Activated T-helper 9 cell treated with anti-CD3 and anti-CD28 coated beads, Interleukin-2, amount 50 U/mL, for 16 hours (primary cell): Measurements from ENCODE around the gene PTPN12.
"Not testable (repeated sequence)": the region's sequence is repeated elsewhere in the genome, so short reads cannot be mapped to it uniquely, and the experiment has no call there.

ENCODE experiments used
- DNase-seq: peaks from one replicate; pipeline ENCODE4 v3.0.0-alpha.2; 2020; ENCODE audit warnings: low read depth

Gene PTPN12

DNA sequence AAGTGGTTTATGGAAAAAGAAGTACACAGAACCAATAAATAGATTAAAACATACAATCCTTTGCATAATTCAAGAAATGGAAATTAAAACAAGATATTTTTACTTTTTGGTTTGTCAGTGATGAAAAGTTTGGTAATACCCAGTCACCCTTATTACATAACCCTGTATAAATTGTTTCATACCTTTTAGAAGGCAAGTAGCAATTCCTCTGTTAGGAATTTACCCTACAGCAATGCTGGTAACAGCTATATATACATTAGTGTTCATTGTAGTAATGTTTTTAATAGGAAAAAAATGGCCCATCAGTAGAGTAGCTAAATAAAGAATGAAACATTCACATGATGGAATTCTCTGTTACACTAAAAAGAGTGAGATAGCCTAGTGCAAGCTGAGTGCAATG is 42.7 kb downstream of the PTPN12 start:
- DNase-seq, result no peak

GRCh38 chr7:77580762-77581350 is 43.8 kb downstream of the PTPN12 start:
- DNase-seq, result no peak

DNA sequence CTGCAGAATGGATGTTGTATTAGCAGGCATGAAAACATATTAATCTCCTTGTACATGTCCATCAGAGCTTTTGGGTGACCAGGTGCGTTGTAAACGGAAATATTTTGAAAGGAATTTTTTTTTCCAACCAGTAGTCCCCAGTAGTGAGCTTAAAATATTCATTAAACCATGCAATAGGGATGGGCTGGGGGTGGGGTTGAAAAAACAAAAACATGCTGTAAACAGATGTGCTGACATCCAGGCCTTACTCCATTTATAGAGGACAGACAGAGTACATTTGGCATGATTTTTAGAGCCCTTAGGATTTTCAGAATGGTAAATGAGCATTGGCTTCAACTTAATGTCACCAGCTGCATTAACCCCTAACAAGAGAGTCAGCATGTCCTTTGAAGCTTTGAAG is 50.2 kb downstream of the PTPN12 start:
- no peak for DNase-seq

DNA sequence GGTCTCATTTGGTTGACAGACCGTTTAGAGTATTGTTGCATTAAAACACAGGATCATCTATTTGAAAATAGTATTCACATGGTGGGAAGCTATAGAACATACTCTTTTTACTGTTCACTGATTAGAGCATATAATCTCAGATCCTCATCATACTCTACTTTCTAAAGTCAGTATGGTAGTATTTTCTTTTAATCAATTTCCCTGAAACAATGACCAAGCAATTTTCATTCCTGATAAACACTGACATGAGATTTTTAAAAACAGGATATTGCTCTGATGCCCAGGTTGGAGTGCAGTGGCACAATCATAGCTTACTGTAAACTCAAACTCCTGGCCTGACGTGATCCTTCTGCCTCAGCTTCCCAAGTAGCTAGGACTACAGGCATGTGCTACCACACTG is 63.9 kb downstream of the PTPN12 start:
- no peak for DNase-seq

DNA sequence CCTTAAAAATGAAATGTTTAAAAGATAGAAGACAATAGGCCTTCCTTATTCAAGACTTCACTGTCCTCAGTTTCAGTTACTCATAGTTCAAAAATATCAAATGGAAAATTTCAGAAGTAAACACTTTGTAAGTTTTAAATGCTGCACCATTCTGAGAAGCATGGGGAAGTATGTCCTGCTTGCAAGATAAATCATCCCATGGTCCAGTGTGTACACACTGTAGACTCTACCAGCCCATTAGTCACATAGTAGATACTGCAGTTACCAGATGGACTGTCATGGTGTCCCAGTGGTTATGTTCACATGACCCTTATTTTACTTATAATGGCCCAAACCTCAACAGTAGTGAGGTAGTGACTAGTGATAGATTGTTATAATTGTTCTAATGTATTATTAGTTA is 69.5 kb downstream of the PTPN12 start:
- DNase-seq, result no peak

DNA sequence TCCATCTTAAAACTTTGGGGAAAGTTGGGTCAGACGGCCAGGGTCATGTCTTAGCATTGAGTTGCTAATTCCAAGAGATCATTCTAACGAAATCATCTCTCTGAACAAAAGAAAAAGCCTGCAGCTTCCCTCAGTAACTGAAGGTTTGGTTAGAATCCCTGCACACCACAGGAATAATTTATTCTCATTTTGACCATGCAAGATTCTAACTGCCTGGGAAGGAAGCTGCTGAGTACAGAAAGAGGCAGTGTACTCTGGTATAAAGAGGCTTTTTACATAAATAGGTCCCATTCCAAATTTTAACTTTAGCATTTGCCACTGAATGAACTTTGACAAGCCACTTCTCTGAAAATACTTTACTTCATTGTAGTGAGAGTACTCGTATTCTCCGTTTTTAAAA is 82.2 kb downstream of the PTPN12 start:
- no peak for DNase-seq

DNA sequence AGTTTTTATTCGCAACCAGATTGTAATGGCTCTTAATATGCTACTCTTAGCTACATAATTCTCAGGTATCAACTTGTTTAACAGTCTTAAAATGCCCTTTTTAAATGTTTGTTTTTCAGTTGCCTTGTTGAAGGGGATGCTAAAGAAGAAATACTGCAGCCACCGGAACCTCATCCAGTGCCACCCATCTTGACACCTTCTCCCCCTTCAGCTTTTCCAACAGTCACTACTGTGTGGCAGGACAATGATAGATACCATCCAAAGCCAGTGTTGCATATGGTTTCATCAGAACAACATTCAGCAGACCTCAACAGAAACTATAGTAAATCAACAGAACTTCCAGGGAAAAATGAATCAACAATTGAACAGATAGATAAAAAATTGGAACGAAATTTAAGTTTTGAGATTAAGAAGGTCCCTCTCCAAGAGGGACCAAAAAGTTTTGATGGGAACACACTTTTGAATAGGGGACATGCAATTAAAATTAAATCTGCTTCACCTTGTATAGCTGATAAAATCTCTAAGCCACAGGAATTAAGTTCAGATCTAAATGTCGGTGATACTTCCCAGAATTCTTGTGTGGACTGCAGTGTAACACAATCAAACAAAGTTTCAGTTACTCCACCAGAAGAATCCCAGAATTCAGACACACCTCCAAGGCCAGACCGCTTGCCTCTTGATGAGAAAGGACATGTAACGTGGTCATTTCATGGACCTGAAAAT is 89.7 kb downstream of the PTPN12 start:
- DNase-seq, result no peak

DNA sequence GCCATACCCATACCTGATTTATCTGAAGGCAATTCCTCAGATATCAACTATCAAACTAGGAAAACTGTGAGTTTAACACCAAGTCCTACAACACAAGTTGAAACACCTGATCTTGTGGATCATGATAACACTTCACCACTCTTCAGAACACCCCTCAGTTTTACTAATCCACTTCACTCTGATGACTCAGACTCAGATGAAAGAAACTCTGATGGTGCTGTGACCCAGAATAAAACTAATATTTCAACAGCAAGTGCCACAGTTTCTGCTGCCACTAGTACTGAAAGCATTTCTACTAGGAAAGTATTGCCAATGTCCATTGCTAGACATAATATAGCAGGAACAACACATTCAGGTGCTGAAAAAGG is 90.2 kb downstream of the PTPN12 start:
- DNase-seq, result no peak

- DNase-seq, result no peak
Observed at GRCh38 chr7:77629797-77630196, 92.7 kb downstream of the PTPN12 start.

GRCh38 chr7:77631820-77632219 is 94.7 kb downstream of the PTPN12 start:
- DNase-seq, result no peak

- DNase-seq, result no peak
Observed at GRCh38 chr7:77644774-77645173, 107.7 kb downstream of the PTPN12 start.

- DNase-seq, result no peak
Observed at GRCh38 chr7:77648742-77649338, 111.7 kb downstream of the PTPN12 start.

DNA sequence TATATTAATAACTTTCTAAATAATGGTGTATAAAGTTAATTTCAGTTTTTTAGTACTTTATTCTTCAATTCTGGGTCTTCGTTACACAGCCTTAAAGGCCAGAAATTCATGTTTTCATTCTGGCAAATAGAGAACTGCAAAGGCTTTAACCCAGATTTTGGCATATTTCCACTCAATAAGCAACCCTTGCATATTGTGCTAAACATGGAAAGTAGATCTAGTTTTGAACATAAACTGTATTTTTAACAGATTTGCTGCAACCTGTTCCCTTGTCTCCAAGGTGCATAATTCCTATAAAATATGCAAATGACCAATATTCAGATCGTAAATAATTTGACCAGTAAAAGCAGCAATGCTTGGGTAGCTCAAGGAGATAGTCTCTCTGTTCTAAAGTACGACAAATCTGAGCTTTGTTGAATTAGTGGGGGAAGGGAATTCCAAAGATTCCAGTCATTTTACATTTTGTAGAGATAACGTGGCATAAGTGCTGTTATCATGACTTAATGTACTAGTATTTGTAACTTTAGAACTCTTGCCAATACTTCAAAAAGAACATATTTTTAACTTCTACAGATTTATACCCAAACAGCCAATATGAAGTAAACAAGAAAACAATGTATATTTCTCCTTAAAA is 112.7 kb downstream of the PTPN12 start:
- DNase-seq, result no peak

DNA sequence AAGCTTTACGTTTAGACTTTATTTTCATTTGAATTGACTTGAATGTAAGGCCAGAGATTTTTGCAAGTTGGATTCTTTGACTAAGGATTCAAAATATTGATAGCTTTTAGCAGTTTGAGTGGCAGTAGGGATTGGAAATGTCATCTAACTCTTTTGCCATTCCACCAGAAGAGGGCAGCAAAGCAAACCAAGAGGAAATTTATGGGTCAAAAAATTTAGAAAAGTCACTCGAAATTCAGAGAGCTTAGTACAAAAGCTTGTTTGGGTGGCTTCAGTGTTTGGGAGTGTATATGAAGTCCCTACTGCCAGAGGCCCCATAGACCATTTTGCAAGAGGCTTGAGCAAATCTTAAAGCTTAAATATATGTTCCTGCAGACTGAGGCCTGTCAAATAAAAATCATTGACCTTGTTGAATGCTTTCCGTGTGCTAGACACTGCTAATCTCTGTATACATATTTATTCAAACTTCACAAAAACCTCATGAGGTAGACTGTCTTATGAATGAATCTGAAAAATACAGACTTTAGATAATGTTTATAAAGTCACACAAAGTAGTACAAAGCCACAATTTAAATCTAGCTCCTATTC is 114.6 kb downstream of the PTPN12 start:
- DNase-seq, result no peak

DNA sequence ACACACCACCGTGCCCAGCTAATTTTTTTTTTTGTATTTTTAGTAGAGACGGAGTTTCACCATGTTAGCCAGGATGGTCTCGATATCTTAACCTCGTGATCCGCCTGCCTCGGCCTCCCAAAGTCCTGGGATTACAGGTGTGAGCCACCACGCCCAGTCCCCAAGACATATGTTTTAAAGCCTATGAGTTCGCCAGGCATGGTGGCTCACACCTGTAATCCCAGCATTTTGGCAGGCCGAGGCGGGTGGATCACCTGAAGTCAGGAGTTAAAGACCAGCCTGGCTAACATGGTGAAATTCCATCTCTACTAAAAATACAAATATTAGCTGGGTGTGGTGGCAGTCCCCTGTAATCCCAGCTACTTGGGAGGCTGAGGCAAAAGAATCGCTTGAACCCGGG is 115.7 kb downstream of the PTPN12 start:
- DNase-seq, result not testable (repeated sequence)

- no peak for DNase-seq
Observed at GRCh38 chr7:77653572-77653971, 116.5 kb downstream of the PTPN12 start.

DNA sequence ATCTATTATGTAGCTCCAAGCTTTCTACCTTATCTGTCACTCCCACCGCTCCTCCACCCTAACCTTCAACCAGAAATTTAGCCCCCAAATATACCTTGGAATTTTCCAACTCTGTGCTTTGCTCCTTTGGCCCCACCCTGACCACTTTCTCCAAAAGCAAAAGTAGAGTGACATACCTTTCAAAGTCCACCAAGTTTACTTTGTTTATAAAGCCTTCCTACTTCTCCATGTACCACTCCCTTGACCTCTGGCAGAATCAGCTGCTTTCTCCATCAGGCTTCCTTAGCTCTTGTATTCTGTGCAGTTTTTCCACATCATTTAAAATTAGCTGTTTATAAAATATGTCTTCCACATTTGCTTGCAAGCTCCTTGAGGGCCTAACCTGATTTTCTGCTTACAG is 118.3 kb downstream of the PTPN12 start:
- DNase-seq, result no peak

DNA sequence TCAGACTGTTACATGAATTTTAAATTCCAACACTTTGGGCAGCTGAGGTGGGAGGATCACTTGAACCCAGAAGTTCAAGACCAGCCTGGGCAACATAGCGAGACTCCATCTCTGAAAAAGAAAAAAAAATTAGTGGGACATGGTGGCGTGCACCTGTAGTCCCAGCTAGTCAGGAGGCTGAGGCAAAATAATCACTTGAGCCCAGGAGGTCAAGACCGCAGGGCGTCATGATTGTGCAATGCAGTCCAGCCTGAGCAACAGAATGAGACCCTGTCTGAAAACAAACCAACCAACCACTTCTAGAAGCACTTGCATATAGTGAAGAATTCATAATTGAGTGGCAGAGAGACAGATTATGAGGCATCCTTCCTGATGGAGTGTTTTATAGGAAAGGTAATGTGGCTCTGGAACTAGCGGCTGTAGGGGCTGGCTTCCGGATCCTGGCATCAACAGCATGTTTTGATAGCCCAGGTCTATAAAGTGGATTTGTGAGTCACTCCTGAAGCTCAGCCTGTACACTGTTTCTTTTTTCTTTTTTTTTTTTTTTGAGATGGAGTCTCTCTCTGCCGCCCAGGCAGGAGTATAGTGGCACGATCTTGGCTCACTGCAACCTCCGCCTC is 118.9 kb downstream of the PTPN12 start:
- no peak for DNase-seq

- no peak for DNase-seq
Observed at GRCh38 chr7:77657427-77658224, 120.5 kb downstream of the PTPN12 start.

GRCh38 chr7:77658928-77659327 is 121.8 kb downstream of the PTPN12 start:
- DNase-seq, result no peak

GRCh38 chr7:77661816-77662215 is 124.7 kb downstream of the PTPN12 start:
- no peak for DNase-seq

- DNase-seq, result no peak
Observed at GRCh38 chr7:77662869-77663268, 125.8 kb downstream of the PTPN12 start.
